CD14-positive monocyte (primary cell): ENCODE data around the gene PYGL. TPM values are rescaled to one million over a fixed set of nuclear protein-coding genes. Genes with fewer than 3 reads are reported as not detected.
"Not testable (repeated sequence)": the region's sequence is repeated elsewhere in the genome, so short reads cannot be mapped to it uniquely, and the experiment has no call there.

ENCODE experiments used
- DNase-seq, 3 donors: peaks; one replicate each; pipeline ENCODE4 v3.0.0-alpha.2; 2011 to 2022
- H2AFZ ChIP-seq: 2 replicates; pipeline ENCODE4 v1.6.0; 2012; ENCODE audit warnings: mild to moderate bottlenecking, low read depth, low read length, inconsistent platforms; ENCODE audit not compliant: insufficient read depth, poor library complexity, severe bottlenecking
- H3K27ac ChIP-seq, 2 donors: 1 replicate in 1 of 2; 2 replicates in 1 of 2; pipeline ENCODE4 v1.5.1; 2012 to 2013; ENCODE audit warnings: low read length in 2 of 2, control low read depth in 1 of 2, inconsistent platforms in 1 of 2, low read depth in 1 of 2, mild to moderate bottlenecking in 1 of 2
- H3K27me3 ChIP-seq, 2 donors: one replicate each; pipeline versions ENCODE4 v1.6.0 to v1.6.1; 2011 to 2013; ENCODE audit warnings: low read length in 2 of 2; ENCODE audit not compliant: control insufficient read depth in 2 of 2, insufficient read depth in 2 of 2
- H3K36me3 ChIP-seq, 2 donors: replicated peaks in 1 of 2; 1 replicate in 1 of 2; 2 replicates in 1 of 2; pipeline versions ENCODE4 v1.5.1 to v1.6.1; 2012 to 2013; ENCODE audit warnings: low read length in 2 of 2, control low read depth in 1 of 2, inconsistent platforms in 1 of 2, mild to moderate bottlenecking in 1 of 2; ENCODE audit not compliant: insufficient read depth in 2 of 2, control insufficient read depth in 1 of 2
- H3K4me1 ChIP-seq, 2 donors: 1 replicate in 1 of 2; 2 replicates in 1 of 2; pipeline versions ENCODE4 v1.5.1 to v1.6.1; 2012 to 2013; ENCODE audit warnings: low read length in 2 of 2, control low read depth in 1 of 2, inconsistent platforms in 1 of 2, mild to moderate bottlenecking in 1 of 2, moderate library complexity in 1 of 2; ENCODE audit not compliant: insufficient read depth in 2 of 2, control insufficient read depth in 1 of 2
- H3K4me2 ChIP-seq: replicated peaks from 2 replicates; pipeline ENCODE3; 2012; ENCODE audit warnings: low read length, moderate library complexity, mild to moderate bottlenecking; ENCODE audit not compliant: poor library complexity, severe bottlenecking; ENCODE audit errors: extremely low read depth
- H3K4me3 ChIP-seq, 3 experiments: fragments of 200-600 bp in 1 of 3; sonication (generic) in 1 of 3; replicated peaks in 1 of 3; 1 replicate in 2 of 3; 2 replicates in 1 of 3; pipeline ENCODE4 v1.5.1; 2011 to 2013; ENCODE audit warnings: low read length in 3 of 3, mild to moderate bottlenecking in 3 of 3, control low read depth in 2 of 3, low read depth in 2 of 3, inconsistent platforms in 1 of 3, moderate library complexity in 1 of 3
- H3K79me2 ChIP-seq: 2 replicates; pipeline ENCODE4 v1.6.0; 2012; ENCODE audit warnings: mild to moderate bottlenecking, control low read depth, inconsistent platforms, low read length, moderate library complexity; ENCODE audit not compliant: insufficient read depth
- H3K9ac ChIP-seq: 2 replicates; pipeline ENCODE4 v1.6.0; 2017; ENCODE audit warnings: low read length, mild to moderate bottlenecking; ENCODE audit not compliant: insufficient read depth, poor library complexity, severe bottlenecking
- H3K9me3 ChIP-seq, 2 donors: replicated peaks in 1 of 2; 1 replicate in 1 of 2; 2 replicates in 1 of 2; pipeline versions ENCODE4 v1.5.1 to v1.6.1; 2012 to 2013; ENCODE audit warnings: low read length in 2 of 2, control low read depth in 1 of 2; ENCODE audit not compliant: control insufficient read depth in 1 of 2, insufficient read depth in 1 of 2
- H4K20me1 ChIP-seq: 2 replicates; pipeline ENCODE4 v1.6.0; 2012; ENCODE audit warnings: mild to moderate bottlenecking, low read length, control low read depth, moderate library complexity; ENCODE audit not compliant: insufficient read depth
- H3K27ac Mint-ChIP-seq, 7 donors: one replicate each; pipeline ENCODE4 v1.8.0; 2020; ENCODE audit warnings: mild to moderate bottlenecking in 7 of 7, mixed read lengths in 7 of 7, moderate library complexity in 6 of 7, inconsistent platforms in 2 of 7
- H3K27me3 Mint-ChIP-seq, 3 donors: one replicate each; pipeline ENCODE4 v1.8.0; 2021 to 2022; ENCODE audit warnings: low read depth in 3 of 3, mild to moderate bottlenecking in 3 of 3, mixed read lengths in 3 of 3, moderate library complexity in 3 of 3, inconsistent platforms in 1 of 3
- H3K36me3 Mint-ChIP-seq, 2 donors: one replicate each; pipeline ENCODE4 v1.8.0; 2020; ENCODE audit warnings: mixed read lengths in 2 of 2, inconsistent platforms in 1 of 2, mild to moderate bottlenecking in 1 of 2
- H3K4me1 Mint-ChIP-seq: one replicate; pipeline ENCODE4 v1.8.0; 2020; ENCODE audit warnings: mild to moderate bottlenecking, mixed read lengths
- H3K4me3 Mint-ChIP-seq, 2 donors: one replicate each; pipeline ENCODE4 v1.8.0; 2020; ENCODE audit warnings: mild to moderate bottlenecking in 2 of 2, mixed read lengths in 2 of 2, moderate library complexity in 1 of 2
- H3K9me3 Mint-ChIP-seq, 7 donors: one replicate each; pipeline ENCODE4 v1.8.0; 2020 to 2022; ENCODE audit warnings: mixed read lengths in 7 of 7, mild to moderate bottlenecking in 6 of 7, moderate library complexity in 6 of 7, inconsistent platforms in 2 of 7
- CTCF ChIP-seq: fragments of 200-600 bp; IDR thresholded peaks from one replicate; pipeline ENCODE4 v1.8.0; 2022; ENCODE audit warnings: antibody characterized with exemption, mild to moderate bottlenecking
- WGBS: methylation state at CpG from one replicate; pipeline ENCODE4 v1.1.5; 2013; ENCODE audit warnings: missing lambda C conversion rate; ENCODE audit not compliant: insufficient coverage; 5-methylcytosine and 5-hydroxymethylcytosine counted together
- intact Hi-C, 2 donors: fragments of 100-400 bp; cut with micrococcal nuclease; formaldehyde crosslinking; loops; one replicate each; pipeline versions ENCODE4 v1.15.0 to v1.15.1; 2023
- polyA plus RNA-seq, 3 donors: library from polyadenylated mRNA; depleted of rRNA in 1 of 3; unstranded in 2 of 3; stranded (reverse) in 1 of 3; fragments of 300-500 nt in 2 of 3; fragments of >200 nt in 1 of 3; fragmentation: Illumina TruSeq in 2 of 3; gene quantifications; 1 replicate in 2 of 3; 2 replicates in 1 of 3; pipeline ENCODE4 v1.2.3, GENCODE V29; 2012 to 2021

Gene PYGL
- polyA plus RNA-seq, 3 donors: 125 to 184 (median 166) TPM

GRCh38 chr14:50922803-50923202 is 21.5 kb downstream of the PYGL start:
- Histone ChIP-seq H3K79me2 (peaks cover 16% of the 10 kb centered on the region), H3K4me3 (no peak overlapping the region), H2AFZ (no peak overlapping the region), H3K9ac (no peak overlapping the region), H3K27me3 (no peaks in the 10 kb centered on the region), H3K4me2 (no peak overlapping the region), H3K9me3 (no peaks in the 10 kb centered on the region), H3K36me3 (peaks cover 63 to 73% of the 10 kb centered on the region in 2 donors), H4K20me1 (no peaks in the 10 kb centered on the region), H3K27ac (peak overlapping the region in 1 of 2 donors; percentile 16), H3K4me1 (peaks cover 31 to 32% of the 10 kb centered on the region in 2 donors)
- Mint-ChIP-seq H3K27ac (peak overlapping the region in 2 of 7 donors; percentile 38 to 73), H3K4me3 (no peak overlapping the region), H3K4me1 (peaks cover 29% of the 10 kb centered on the region), H3K9me3 (peaks cover 0 to 2% (median 0%) of the 10 kb centered on the region in 7 donors), H3K36me3 (peaks cover 57 to 73% of the 10 kb centered on the region in 2 donors), H3K27me3 (no peaks in the 10 kb centered on the region)
- DNase-seq: no peak
- intact Hi-C loops: loop anchor here (10.0 kb wide), 2 partner anchors 98 to 108 kb away; no protein-coding TSS in a partner anchor
- WGBS: no CpG with 5 or more reads among the region's 2 CpGs
- TF ChIP-seq CTCF: no peak

GRCh38 chr14:50920482-50921230 is 23.6 kb downstream of the PYGL start:
- no peaks in the 10 kb centered on the region for H3K9me3 ChIP-seq
- H3K27me3 ChIP-seq: no peaks in the 10 kb centered on the region
- Mint-ChIP-seq H3K4me1 (peaks cover 9% of the 10 kb centered on the region), H3K4me3 (no peak overlapping the region), H3K36me3 (peaks cover 79 to 91% of the 10 kb centered on the region in 2 donors), H3K27ac (peak overlapping the region in 2 of 7 donors; percentile 22 to 43), H3K9me3 (peaks cover 0 to 2% (median 0%) of the 10 kb centered on the region in 7 donors), H3K27me3 (no peaks in the 10 kb centered on the region)
- 89% methylated on average over 6 of the region's 9 CpGs for WGBS
- no peak overlapping the region for H3K4me2 ChIP-seq
- no peak overlapping the region for H3K9ac ChIP-seq
- peak overlapping the region in 1 of 2 donors; percentile 47 for H3K27ac ChIP-seq
- H3K79me2 ChIP-seq: peaks cover 13% of the 10 kb centered on the region
- no peak overlapping the region for H3K4me3 ChIP-seq
- no peak for TF ChIP-seq CTCF
- no peaks in the 10 kb centered on the region for H4K20me1 ChIP-seq
- H2AFZ ChIP-seq: no peak overlapping the region
- peaks cover 85 to 94% of the 10 kb centered on the region in 2 donors for H3K36me3 ChIP-seq
- no peak for DNase-seq
- intact Hi-C loops: loop anchor here (10.0 kb wide), 2 partner anchors 96 to 106 kb away; no protein-coding TSS in a partner anchor
- peaks cover 10% of the 10 kb centered on the region in 2 donors for H3K4me1 ChIP-seq

- H4K20me1 ChIP-seq, intact Hi-C loops, H3K9me3 Mint-ChIP-seq, H3K4me3 Mint-ChIP-seq, H3K4me1 ChIP-seq, H3K4me1 Mint-ChIP-seq, H3K9me3 ChIP-seq, H3K27me3 Mint-ChIP-seq, DNase-seq, H3K9ac ChIP-seq, H3K79me2 ChIP-seq, H3K4me3 ChIP-seq, H2AFZ ChIP-seq, H3K27ac ChIP-seq, H3K4me2 ChIP-seq, H3K27me3 ChIP-seq: not testable (repeated sequence)
- Mint-ChIP-seq H3K36me3 (peaks cover 87 to 95% of the 10 kb centered on the region in 2 donors), H3K27ac (peak overlapping the region in 1 of 7 donors; percentile 57)
- no CpG with 5 or more reads among the region's 5 CpGs for WGBS
- H3K36me3 ChIP-seq: peaks cover 96 to 100% of the 10 kb centered on the region in 2 donors
Measured at GRCh38 chr14:50919524-50919923, 24.8 kb downstream of the PYGL start.
